Measurements from ENCODE around the gene LCK.

- TF ChIP-seq POLR2AphosphoS5 (IDR thresholded peaks at IDR 0.05; ENCODE audit: low read depth, low read length) = peak; percentile 75; the same call in 1 of the 2 replicates
- TF ChIP-seq CTCF (IDR thresholded peaks at IDR 0.05) = no peak
- TF ChIP-seq REST (IDR thresholded peaks at IDR 0.05; ENCODE audit: insufficient read depth in 1 of 2, low read depth in 2 of 2, low read length in 1 of 2) = no peak
- TF ChIP-seq TCF7L2 (IDR thresholded peaks at IDR 0.05; ENCODE audit: low read depth, low read length) = no peak
- TF ChIP-seq SIN3A (IDR thresholded peaks at IDR 0.05; ENCODE audit: borderline replicate concordance, insufficient read depth, low read depth, low read length) = no peak
Measured at GRCh38 chr1:32334274-32334861, 83.3 kb downstream of the LCK start.

Data from Panc1 (cell line).